H1 (cell line): ENCODE data around the gene KRT14. TPM values are rescaled to one million over a fixed set of nuclear protein-coding genes. Genes with fewer than 3 reads are reported as not detected.
"Not testable (repeated sequence)": the region's sequence is repeated elsewhere in the genome, so short reads cannot be mapped to it uniquely, and the experiment has no call there.

Experiments used
- CTCF ChIA-PET: fragments of 300-600 bp; sonication (Branson Sonifier 250); formaldehyde crosslinking; loops from one replicate; lab custom pipeline; 2021; ENCODE audit not compliant: partially characterized antibody; lab: Charles Lee
- POLR2A ChIA-PET: fragments of 300-600 bp; sonication (Branson Sonifier 250); formaldehyde crosslinking; loops from one replicate; lab custom pipeline; 2021; ENCODE audit warnings: inconsistent platforms; ENCODE audit not compliant: partially characterized antibody; lab: Charles Lee
- DNase-seq, 2 experiments: peaks; one replicate each; pipeline versions ENCODE4 v3.0.0 to v3.0.0-alpha.2; 2010 to 2022; ENCODE audit warnings: low spot score in 2 of 2, low read depth in 1 of 2, mixed read lengths in 1 of 2
- FAIRE-seq: peaks from 2 replicates; lab custom pipeline; 2011; peaks lifted over from hg19 to GRCh38; lab: Jason Lieb, UNC
- H2AFZ ChIP-seq: 2 replicates; pipeline ENCODE4 v1.8.1; 2012; ENCODE audit warnings: low read length, inconsistent platforms
- H2AK5ac ChIP-seq: 2 replicates; pipeline ENCODE4 v1.6.1; 2013; ENCODE audit warnings: low read depth, low read length
- H2BK120ac ChIP-seq: replicated peaks from 2 replicates; pipeline ENCODE3; 2013; ENCODE audit warnings: low read depth, low read length, inconsistent platforms
- H2BK12ac ChIP-seq: 2 replicates; pipeline ENCODE4 v1.6.1; 2013; ENCODE audit warnings: low read depth, low read length
- H2BK15ac ChIP-seq: 2 replicates; pipeline ENCODE4 v1.6.1; 2013; ENCODE audit warnings: low read length
- H2BK20ac ChIP-seq: 2 replicates; pipeline ENCODE4 v1.6.1; 2013; ENCODE audit warnings: low read length
- H2BK5ac ChIP-seq: 2 replicates; pipeline ENCODE4 v1.6.1; 2013; ENCODE audit warnings: low read depth, low read length
- H3K14ac ChIP-seq: 2 replicates; pipeline ENCODE4 v1.6.1; 2013; ENCODE audit warnings: inconsistent platforms; ENCODE audit not compliant: insufficient read length
- H3K18ac ChIP-seq: 2 replicates; pipeline ENCODE4 v1.6.1; 2013; ENCODE audit warnings: low read length; ENCODE audit errors: extremely low read depth
- H3K23ac ChIP-seq: 2 replicates; pipeline ENCODE4 v1.6.1; 2013; ENCODE audit warnings: inconsistent platforms; ENCODE audit not compliant: insufficient read length
- H3K23me2 ChIP-seq: 2 replicates; pipeline ENCODE4 v1.6.1; 2013; ENCODE audit warnings: low read depth, low read length
- H3K27ac ChIP-seq: 2 replicates; pipeline ENCODE4 v1.6.1; 2011; ENCODE audit warnings: low read depth, low read length, inconsistent platforms
- H3K27me3 ChIP-seq, 4 experiments: replicated peaks in 1 of 4; 1 replicate in 1 of 4; 2 replicates in 3 of 4; pipeline versions ENCODE4 v1.6.1 to v1.8.1; 2011 to 2013; ENCODE audit warnings: low read length in 3 of 4, mild to moderate bottlenecking in 3 of 4, inconsistent platforms in 2 of 4, mixed read lengths in 2 of 4, moderate library complexity in 1 of 4; ENCODE audit not compliant: control insufficient read depth in 3 of 4, insufficient read depth in 3 of 4; ENCODE audit errors: extremely low read depth in 1 of 4
- H3K36me3 ChIP-seq, 4 experiments: 2 replicates each; pipeline versions ENCODE4 v1.6.1 to v1.8.1; 2011 to 2013; ENCODE audit warnings: mild to moderate bottlenecking in 4 of 4, low read length in 3 of 4, moderate library complexity in 2 of 4, control low read depth in 1 of 4, inconsistent platforms in 1 of 4; ENCODE audit not compliant: insufficient read depth in 4 of 4, control insufficient read depth in 2 of 4
- H3K4ac ChIP-seq: replicated peaks from 2 replicates; pipeline ENCODE3; 2013; ENCODE audit warnings: low read length, low read depth, mixed read lengths, inconsistent platforms; ENCODE audit not compliant: insufficient read length
- H3K4me1 ChIP-seq, 4 experiments: replicated peaks in 1 of 4; 1 replicate in 1 of 4; 2 replicates in 3 of 4; pipeline versions ENCODE4 v1.6.1 to v1.8.1; 2011 to 2013; ENCODE audit warnings: low read length in 3 of 4, inconsistent platforms in 2 of 4, mixed read lengths in 1 of 4; ENCODE audit not compliant: insufficient read depth in 4 of 4, control insufficient read depth in 3 of 4
- H3K4me2 ChIP-seq, 2 experiments: 2 replicates each; pipeline versions ENCODE4 v1.6.1 to v1.8.1; 2011 to 2013; ENCODE audit warnings: low read depth in 2 of 2, low read length in 2 of 2, control low read depth in 1 of 2, inconsistent platforms in 1 of 2, mild to moderate bottlenecking in 1 of 2; ENCODE audit not compliant: insufficient read depth in 1 of 2
- H3K4me3 ChIP-seq, 4 experiments: fragments of 200-600, 300-600 bp in 1 of 4; sonication (generic), shearing (Covaris generic), sonication (Bioruptor Twin) in 1 of 4; 2 replicates each; pipeline versions ENCODE4 v1.5.1 to v1.8.1; 2011 to 2016; ENCODE audit warnings: low read length in 4 of 4, low read depth in 3 of 4, control low read depth in 2 of 4, inconsistent platforms in 2 of 4, mild to moderate bottlenecking in 2 of 4, mixed read lengths in 1 of 4, moderate library complexity in 1 of 4; ENCODE audit not compliant: insufficient read depth in 2 of 4; ENCODE audit errors: extremely low read depth in 1 of 4
- H3K56ac ChIP-seq: replicated peaks from 2 replicates; pipeline ENCODE3; 2013; ENCODE audit warnings: low read depth, mild to moderate bottlenecking, mixed read lengths, low read length, inconsistent platforms; ENCODE audit not compliant: insufficient read length
- H3K79me1 ChIP-seq: 2 replicates; pipeline ENCODE4 v1.6.1; 2013; ENCODE audit warnings: low read depth, low read length, control low read depth
- H3K79me2 ChIP-seq, 2 experiments: 2 replicates each; pipeline versions ENCODE4 v1.6.1 to v1.8.1; 2012 to 2013; ENCODE audit warnings: low read length in 2 of 2, mild to moderate bottlenecking in 2 of 2, inconsistent platforms in 1 of 2; ENCODE audit not compliant: insufficient read depth in 2 of 2, control insufficient read depth in 1 of 2
- H3K9ac ChIP-seq, 4 experiments: replicated peaks in 1 of 4; 1 replicate in 1 of 4; 2 replicates in 3 of 4; pipeline versions ENCODE4 v1.6.1 to v1.8.1; 2011 to 2013; ENCODE audit warnings: low read depth in 3 of 4, low read length in 3 of 4, control low read depth in 2 of 4, mild to moderate bottlenecking in 2 of 4, moderate library complexity in 2 of 4, inconsistent platforms in 1 of 4; ENCODE audit errors: extremely low read depth in 1 of 4
- H3K9me3 ChIP-seq, 2 experiments: 2 replicates each; pipeline versions ENCODE4 v1.6.1 to v1.8.1; 2012 to 2013; ENCODE audit warnings: mild to moderate bottlenecking in 2 of 2, moderate library complexity in 2 of 2, control low read depth in 1 of 2, inconsistent platforms in 1 of 2, low read depth in 1 of 2, low read length in 1 of 2, mixed read lengths in 1 of 2; ENCODE audit not compliant: insufficient read depth in 2 of 2
- H4K20me1 ChIP-seq, 2 experiments: replicated peaks in 1 of 2; 2 replicates each; pipeline versions ENCODE3 to v1.8.1; 2011 to 2013; ENCODE audit warnings: inconsistent platforms in 2 of 2, low read length in 2 of 2, mild to moderate bottlenecking in 1 of 2; ENCODE audit not compliant: insufficient read depth in 2 of 2, control insufficient read depth in 1 of 2
- H4K5ac ChIP-seq: 2 replicates; pipeline ENCODE4 v1.6.1; 2013; ENCODE audit warnings: low read length, low read depth, mixed read lengths, inconsistent platforms; ENCODE audit not compliant: insufficient read length
- H4K8ac ChIP-seq: 2 replicates; pipeline ENCODE4 v1.8.0; 2013; ENCODE audit warnings: mild to moderate bottlenecking, moderate library complexity, low read length, inconsistent platforms; ENCODE audit not compliant: insufficient read depth; ENCODE audit errors: extremely low read depth
- H4K91ac ChIP-seq: replicated peaks from 2 replicates; pipeline ENCODE3; 2013; ENCODE audit warnings: low read length, mixed read lengths, inconsistent platforms; ENCODE audit not compliant: insufficient read length
- WGBS, 2 experiments: shearing (Covaris generic) in 1 of 2; methylation state at CpG; one replicate each; pipeline versions ENCODE4 v1.1.6 to v1.1.7; 2013 to 2015; ENCODE audit warnings: low lambda C conversion rate in 2 of 2, mixed read lengths in 2 of 2, inconsistent platforms in 1 of 2, low coverage in 1 of 2, missing lambda C conversion rate in 1 of 2; ENCODE audit not compliant: insufficient replicate concordance in 2 of 2, insufficient coverage in 1 of 2, insufficient read length in 1 of 2; ENCODE audit errors: extremely low coverage in 1 of 2, missing lambda C conversion rate in 1 of 2; 5-methylcytosine and 5-hydroxymethylcytosine counted together
- polyA plus RNA-seq, 7 experiments: library from polyadenylated mRNA; depleted of rRNA in 3 of 7; stranded (reverse) in 5 of 7; unstranded in 2 of 7; fragments of >200 nt in 5 of 7; fragments of 200-250 nt in 2 of 7; gene quantifications; 1 replicate in 5 of 7; 2 replicates in 1 of 7; 4 replicates in 1 of 7; pipeline versions ENCODE4 v1.2.1 to v1.2.3, GENCODE V29; 2011 to 2013; ENCODE audit warnings: missing spikeins in 2 of 7, mixed read lengths in 2 of 7
- total RNA-seq: library from RNA; stranded (reverse); fragmentation: NEBNext Ultra II Directional; extraction: Animal tissue kit (Norgen Biotek cat#: 25700); gene quantifications from 2 replicates; pipeline ENCODE4 v1.2.1, GENCODE V29; 2021

The KRT14 gene
- total and polyA plus RNA-seq, 2 of the 8 experiments (the other 6 are each of a cell fraction or from before 2014, with no cell fraction given) = 0.35 TPM; not detected in 1

- H2BK5ac ChIP-seq, FAIRE-seq, H3K79me1 ChIP-seq, H2BK12ac ChIP-seq, H3K4me1 ChIP-seq, H3K9ac ChIP-seq, H4K20me1 ChIP-seq, H3K9me3 ChIP-seq, H3K14ac ChIP-seq, H2AK5ac ChIP-seq, H3K4ac ChIP-seq, H3K18ac ChIP-seq, H4K91ac ChIP-seq, H2AFZ ChIP-seq, H3K23me2 ChIP-seq, H2BK20ac ChIP-seq, H4K5ac ChIP-seq, H3K56ac ChIP-seq, H2BK120ac ChIP-seq, H3K27ac ChIP-seq, H3K23ac ChIP-seq, H4K8ac ChIP-seq, DNase-seq, H3K27me3 ChIP-seq, H2BK15ac ChIP-seq, H3K79me2 ChIP-seq, H3K36me3 ChIP-seq, H3K4me3 ChIP-seq, H3K4me2 ChIP-seq: not testable (repeated sequence)
- ChIA-PET POLR2A (interaction anchor here (1.2 kb wide), 1 partner anchor 99 kb away, joined by 3 read pairs; the partner anchor contains the start of gene KRT19), CTCF (interaction anchor here (0.5 to 14.5 kb wide), 11 partner anchors 8 to 133 kb away, joined by 3 to 103 read pairs (median 5); no protein-coding TSS in a partner anchor)
- 90% methylated on average over 5 of the region's 5 CpGs; no CpG with 5 or more reads in 1 of the 2 experiments for WGBS, 2 experiments
Measured at GRCh38 chr17:41626914-41627295, 40.2 kb upstream of the KRT14 start.
